Measurements from ENCODE around the gene KRT79.

GRCh38 chr12:52784909-52785308 is 49.2 kb downstream of the KRT79 start:
- TF ChIP-seq, protein P1, sequence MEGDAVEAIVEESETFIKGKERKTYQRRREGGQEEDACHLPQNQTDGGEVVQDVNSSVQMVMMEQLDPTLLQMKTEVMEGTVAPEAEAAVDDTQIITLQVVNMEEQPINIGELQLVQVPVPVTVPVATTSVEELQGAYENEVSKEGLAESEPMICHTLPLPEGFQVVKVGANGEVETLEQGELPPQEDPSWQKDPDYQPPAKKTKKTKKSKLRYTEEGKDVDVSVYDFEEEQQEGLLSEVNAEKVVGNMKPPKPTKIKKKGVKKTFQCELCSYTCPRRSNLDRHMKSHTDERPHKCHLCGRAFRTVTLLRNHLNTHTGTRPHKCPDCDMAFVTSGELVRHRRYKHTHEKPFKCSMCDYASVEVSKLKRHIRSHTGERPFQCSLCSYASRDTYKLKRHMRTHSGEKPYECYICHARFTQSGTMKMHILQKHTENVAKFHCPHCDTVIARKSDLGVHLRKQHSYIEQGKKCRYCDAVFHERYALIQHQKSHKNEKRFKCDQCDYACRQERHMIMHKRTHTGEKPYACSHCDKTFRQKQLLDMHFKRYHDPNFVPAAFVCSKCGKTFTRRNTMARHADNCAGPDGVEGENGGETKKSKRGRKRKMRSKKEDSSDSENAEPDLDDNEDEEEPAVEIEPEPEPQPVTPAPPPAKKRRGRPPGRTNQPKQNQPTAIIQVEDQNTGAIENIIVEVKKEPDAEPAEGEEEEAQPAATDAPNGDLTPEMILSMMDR (IDR thresholded peaks at IDR 0.05) = no peak
- no peak for TF ChIP-seq POLR2AphosphoS5 (IDR thresholded peaks at IDR 0.05; ENCODE audit: low read depth, low read length)

Measured in Panc1 (cell line).